ENCODE measurements around the gene ZIC2. TPM values are rescaled to one million over a fixed set of nuclear protein-coding genes. Genes with fewer than 3 reads are reported as not detected.
"Not testable (repeated sequence)": the region's sequence is repeated elsewhere in the genome, so short reads cannot be mapped to it uniquely, and the experiment has no call there.

The ZIC2 gene
- total and polyA plus RNA-seq, 2 experiments from 2014 or later = 0.10 to 0.15 TPM

- no peaks in the 10 kb centered on the region for H4K20me1 ChIP-seq (ENCODE audit: insufficient read depth, poor library complexity, severe bottlenecking)
- H3K4me3 ChIP-seq = no peak overlapping the region
- no peak overlapping the region for H3K4me2 ChIP-seq
- no peaks in the 10 kb centered on the region for H3K4me1 ChIP-seq (ENCODE audit: insufficient read depth)
- no peaks in the 10 kb centered on the region for H3K27me3 ChIP-seq
- no peak for DNase-seq (ENCODE audit: low spot score)
- no peaks in the 10 kb centered on the region for H3K36me3 ChIP-seq (replicated peaks; ENCODE audit: insufficient read depth, low read depth)
- no peak overlapping the region for H3K27ac ChIP-seq
- H3K79me2 ChIP-seq = no peaks in the 10 kb centered on the region
- no peaks in the 10 kb centered on the region for H3K9me3 ChIP-seq (ENCODE audit: low read depth)
- WGBS (ENCODE audit: low lambda C conversion rate, missing lambda C conversion rate) = 93% methylated on average over 1 of the region's 1 CpG
- H3K9me2 ChIP-seq (replicated peaks; ENCODE audit: insufficient read depth) = no peaks in the 10 kb centered on the region
- TF ChIP-seq CTCF (IDR thresholded peaks at IDR 0.05; ENCODE audit: poor library complexity) (no peak), EZH2phosphoT487 (IDR thresholded peaks at IDR 0.05; ENCODE audit: low read depth, severe bottlenecking, unreplicated experiment) (no peak), EZH2 (IDR thresholded peaks at IDR 0.05; ENCODE audit: borderline replicate concordance) (no peak)
- H2AFZ ChIP-seq = no peak overlapping the region
These were observed 48.3 kb downstream of the ZIC2 start for GRCh38 chr13:100029933-100030332.

GRCh38 chr13:100032642-100033041, 51.1 kb downstream of the ZIC2 start:
- H3K27me3 ChIP-seq; H3K79me2 ChIP-seq; H3K9me3 ChIP-seq (ENCODE audit: low read depth); H3K4me2 ChIP-seq; H3K27ac ChIP-seq; H3K4me3 ChIP-seq; H3K36me3 ChIP-seq (replicated peaks; ENCODE audit: insufficient read depth, low read depth); H2AFZ ChIP-seq; H4K20me1 ChIP-seq (ENCODE audit: insufficient read depth, poor library complexity, severe bottlenecking); DNase-seq (ENCODE audit: low spot score); H3K4me1 ChIP-seq (ENCODE audit: insufficient read depth); H3K9me2 ChIP-seq (replicated peaks; ENCODE audit: insufficient read depth): not testable (repeated sequence)
- 91% methylated on average over 9 of the region's 9 CpGs for WGBS (ENCODE audit: low lambda C conversion rate, missing lambda C conversion rate)

GRCh38 chr13:100035936-100036335, 54.4 kb downstream of the ZIC2 start:
- TF ChIP-seq CTCF (IDR thresholded peaks at IDR 0.05; ENCODE audit: poor library complexity) = no peak
- TF ChIP-seq EZH2 (IDR thresholded peaks at IDR 0.05; ENCODE audit: borderline replicate concordance) = no peak
- no peak for TF ChIP-seq EZH2phosphoT487 (IDR thresholded peaks at IDR 0.05; ENCODE audit: low read depth, severe bottlenecking, unreplicated experiment)
- no peaks in the 10 kb centered on the region for H3K9me2 ChIP-seq (replicated peaks; ENCODE audit: insufficient read depth)
- H3K79me2 ChIP-seq = no peaks in the 10 kb centered on the region
- no peaks in the 10 kb centered on the region for H3K27me3 ChIP-seq
- H3K4me1 ChIP-seq (ENCODE audit: insufficient read depth) = no peaks in the 10 kb centered on the region
- H2AFZ ChIP-seq = no peak overlapping the region
- H4K20me1 ChIP-seq (ENCODE audit: insufficient read depth, poor library complexity, severe bottlenecking) = no peaks in the 10 kb centered on the region
- H3K4me2 ChIP-seq = no peak overlapping the region
- 91% methylated on average over 1 of the region's 1 CpG for WGBS (ENCODE audit: low lambda C conversion rate, missing lambda C conversion rate)
- H3K36me3 ChIP-seq (replicated peaks; ENCODE audit: insufficient read depth, low read depth) = no peaks in the 10 kb centered on the region
- H3K27ac ChIP-seq = no peak overlapping the region
- H3K9me3 ChIP-seq (ENCODE audit: low read depth) = no peaks in the 10 kb centered on the region
- no peak overlapping the region for H3K4me3 ChIP-seq
- no peak for DNase-seq (ENCODE audit: low spot score)

Other genes starting within 250 kb of the ZIC2 start
- 0.04 and 0.13 TPM in 2 replicates for gene ZIC5, start 10.0 kb upstream of the ZIC2 start, total RNA-seq
- 0.16 TPM in 1 of 2 replicates, not detected in the other for gene ZIC5, start 10.0 kb upstream of the ZIC2 start, polyA plus RNA-seq
- 19.5 and 28.2 TPM in 2 replicates for gene PCCA, start 107.3 kb downstream of the ZIC2 start, total RNA-seq
- gene PCCA, start 107.3 kb downstream of the ZIC2 start, polyA plus RNA-seq = 23.6 and 25.7 TPM in 2 replicates

Data from hepatocyte (in vitro differentiated cells).